AG09319 (cell line): ENCODE measurements around the gene EYS.

Source experiments
- DNase-seq: peaks from one replicate; pipeline ENCODE4 v3.0.0-alpha.2; 2010; ENCODE audit warnings: low read depth; ENCODE audit errors: extremely low read depth
- TF ChIP-seq, protein P1 (sequence below): IDR thresholded peaks from 2 replicates; pipeline ENCODE4 v1.5.1; 2011; ENCODE audit warnings: low read depth, mild to moderate bottlenecking, inconsistent platforms, low read length, moderate library complexity

Gene EYS

DNA sequence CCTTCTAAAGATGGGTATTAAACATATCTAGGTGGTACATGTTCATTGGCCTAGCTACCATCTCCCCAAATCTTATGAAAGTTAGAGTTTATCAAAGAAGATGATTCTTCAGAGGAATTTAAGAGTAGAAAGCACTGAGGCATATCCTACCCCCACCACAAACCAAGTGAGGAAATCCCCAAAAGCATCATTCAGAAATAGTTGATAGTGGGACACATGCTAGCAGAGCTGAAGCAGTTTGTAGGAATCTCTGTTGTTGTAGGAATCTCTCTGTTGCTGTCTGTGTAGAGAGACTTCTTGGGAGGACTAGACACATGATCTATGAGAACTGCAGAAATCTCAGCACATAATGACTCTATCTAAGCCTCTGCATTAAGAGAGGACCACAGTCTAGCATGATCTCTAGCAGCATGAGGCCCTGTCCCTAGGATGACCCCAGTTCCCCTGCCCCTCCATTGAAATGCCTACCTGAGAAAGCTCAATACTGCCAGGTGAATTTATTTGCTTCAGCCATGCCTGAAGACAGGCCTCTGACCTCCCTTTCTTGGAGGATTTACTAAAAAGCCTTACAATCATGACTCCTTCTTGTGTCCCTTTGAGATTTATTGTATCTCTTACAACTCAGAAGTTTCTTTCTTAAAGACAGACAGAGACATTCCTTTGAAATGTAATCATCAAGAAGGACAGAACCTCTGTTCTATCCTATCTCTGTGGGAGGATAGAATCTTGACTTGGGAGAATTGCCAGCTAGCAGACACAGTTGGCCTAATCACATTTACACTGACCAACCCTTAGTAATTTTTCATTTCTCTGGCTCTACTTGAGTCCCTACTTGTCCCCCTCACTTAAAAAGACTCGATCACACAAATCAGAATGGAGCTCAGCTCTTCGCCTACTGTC is 1489.1 kb downstream of the EYS start:
- TF ChIP-seq, protein P1, sequence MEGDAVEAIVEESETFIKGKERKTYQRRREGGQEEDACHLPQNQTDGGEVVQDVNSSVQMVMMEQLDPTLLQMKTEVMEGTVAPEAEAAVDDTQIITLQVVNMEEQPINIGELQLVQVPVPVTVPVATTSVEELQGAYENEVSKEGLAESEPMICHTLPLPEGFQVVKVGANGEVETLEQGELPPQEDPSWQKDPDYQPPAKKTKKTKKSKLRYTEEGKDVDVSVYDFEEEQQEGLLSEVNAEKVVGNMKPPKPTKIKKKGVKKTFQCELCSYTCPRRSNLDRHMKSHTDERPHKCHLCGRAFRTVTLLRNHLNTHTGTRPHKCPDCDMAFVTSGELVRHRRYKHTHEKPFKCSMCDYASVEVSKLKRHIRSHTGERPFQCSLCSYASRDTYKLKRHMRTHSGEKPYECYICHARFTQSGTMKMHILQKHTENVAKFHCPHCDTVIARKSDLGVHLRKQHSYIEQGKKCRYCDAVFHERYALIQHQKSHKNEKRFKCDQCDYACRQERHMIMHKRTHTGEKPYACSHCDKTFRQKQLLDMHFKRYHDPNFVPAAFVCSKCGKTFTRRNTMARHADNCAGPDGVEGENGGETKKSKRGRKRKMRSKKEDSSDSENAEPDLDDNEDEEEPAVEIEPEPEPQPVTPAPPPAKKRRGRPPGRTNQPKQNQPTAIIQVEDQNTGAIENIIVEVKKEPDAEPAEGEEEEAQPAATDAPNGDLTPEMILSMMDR, result no peak
- DNase-seq, result no peak

DNA sequence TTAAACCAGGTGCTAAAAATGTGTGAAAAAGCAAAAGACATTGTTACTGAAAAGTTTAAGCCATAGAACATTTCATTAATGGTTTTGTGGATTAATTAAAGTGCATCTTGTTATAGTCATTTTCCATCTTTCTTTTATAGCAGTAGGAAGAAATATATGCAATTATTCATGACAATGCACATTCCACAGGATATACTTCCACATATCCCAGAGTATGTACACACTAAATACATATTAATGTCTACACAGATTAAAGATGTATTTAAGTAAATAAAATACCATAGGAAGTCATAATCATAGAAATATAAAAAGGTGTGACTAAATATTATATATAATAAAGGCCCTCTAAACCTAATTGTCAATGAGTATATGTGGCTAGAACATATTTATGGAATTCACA is 1492.7 kb downstream of the EYS start:
- TF ChIP-seq, protein P1, result no peak
- DNase-seq, result no peak

DNA sequence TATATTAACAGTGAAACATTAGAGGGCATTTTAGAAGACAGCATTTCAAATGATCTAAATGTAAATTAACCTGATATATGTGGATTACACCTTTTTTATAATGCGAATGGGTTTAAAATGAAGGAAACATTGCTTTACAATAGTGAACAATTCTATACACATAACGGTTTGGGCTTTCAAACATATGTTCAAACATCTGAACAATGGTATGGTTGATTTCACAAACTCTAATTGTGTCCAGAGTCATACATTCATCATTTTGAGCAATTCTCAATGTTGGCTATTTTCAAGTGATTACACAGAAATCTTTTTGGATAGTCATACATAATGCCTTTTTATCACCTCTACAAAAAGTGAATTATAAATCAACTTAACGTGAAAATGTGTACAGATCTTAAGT is 1493.3 kb downstream of the EYS start:
- TF ChIP-seq, protein P1, result no peak
- DNase-seq, result no peak

DNA sequence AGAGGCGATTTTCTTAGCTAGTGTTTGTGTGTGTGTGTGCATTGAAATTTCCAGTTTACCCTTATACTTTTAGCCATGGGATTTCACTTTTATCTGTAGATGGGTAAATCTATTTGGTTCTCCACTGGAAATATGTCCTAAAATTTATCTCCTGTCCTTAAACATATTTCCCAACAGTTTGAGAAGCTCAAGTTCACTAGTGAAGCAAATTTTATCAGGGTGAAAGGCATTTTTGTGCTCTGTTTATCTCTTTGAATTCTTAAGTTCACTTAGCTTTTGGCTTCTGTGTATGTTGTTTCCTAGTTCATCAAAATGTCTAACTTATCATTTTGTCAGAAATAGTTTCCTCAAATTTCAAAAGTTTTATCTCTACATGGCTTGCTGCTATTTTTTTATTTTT is 1509.8 kb downstream of the EYS start:
- no peak for DNase-seq
- TF ChIP-seq, protein P1, result no peak

DNA sequence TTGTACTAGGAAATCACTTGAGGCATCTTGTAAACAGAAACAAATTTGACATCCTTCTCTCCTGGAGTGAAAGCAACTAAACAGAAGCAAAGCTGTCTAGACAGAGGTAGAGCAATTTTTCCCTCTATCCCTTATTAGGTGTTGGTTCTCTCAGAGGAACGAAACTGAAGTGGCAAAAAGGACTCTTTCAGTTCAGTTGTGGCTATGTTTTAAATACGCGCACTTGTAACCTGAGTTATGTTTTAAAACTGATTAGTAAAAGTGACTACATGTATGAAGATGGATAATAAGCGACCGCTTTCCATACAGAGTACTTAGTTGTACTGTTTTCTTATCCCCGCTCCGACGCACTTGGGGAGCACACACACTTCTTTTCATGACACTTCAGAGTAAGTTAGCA is 1520.4 kb downstream of the EYS start:
- TF ChIP-seq, protein P1, result no peak

DNA sequence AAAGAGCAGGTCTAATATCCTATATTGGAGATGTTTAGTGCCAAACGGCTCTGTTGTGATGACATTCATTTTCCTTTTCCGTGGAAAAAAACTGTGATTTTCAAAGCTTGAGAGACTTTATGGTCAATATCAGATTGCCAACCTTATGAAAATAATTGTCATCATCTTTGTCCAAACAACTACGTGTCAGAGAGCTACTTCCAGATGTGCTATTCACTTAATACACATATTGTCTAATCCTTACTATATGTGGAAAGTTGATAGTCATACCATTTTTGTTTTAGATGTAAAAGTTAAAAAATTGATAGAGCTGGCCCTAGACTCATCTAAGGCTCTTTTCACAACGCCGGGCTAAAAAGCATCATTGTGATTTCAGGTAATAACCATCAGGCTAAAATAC is 1521.4 kb downstream of the EYS start:
- TF ChIP-seq, protein P1, result no peak
- DNase-seq, result no peak

More for the DNA sequence above, 1520.4 kb downstream of the EYS start:
- DNase-seq, result no peak

DNA sequence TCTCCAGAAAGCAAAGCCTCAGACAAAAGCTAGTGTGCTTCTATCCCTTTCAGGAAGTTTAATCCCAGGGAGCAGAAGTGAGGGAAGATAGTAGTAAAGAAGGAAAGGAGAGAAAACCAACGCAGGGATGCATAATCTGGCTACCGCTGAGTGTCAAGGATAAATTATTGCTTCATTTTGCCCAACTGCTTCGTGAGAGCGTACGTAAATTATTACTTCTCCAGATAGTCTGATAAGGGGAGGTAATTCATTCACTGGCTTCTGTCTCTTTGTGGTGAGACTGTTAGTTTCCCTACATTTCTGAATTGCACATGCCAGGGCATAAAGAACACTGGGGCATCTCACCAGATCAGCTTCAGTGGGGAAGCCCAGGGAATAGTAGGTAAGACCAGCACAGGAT is 1531.7 kb downstream of the EYS start:
- TF ChIP-seq, protein P1, result no peak
- DNase-seq, result no peak
